Middle frontal gyrus (tissue), 1 donor: ENCODE results near the gene TRIM66.

Source experiments
- DNase-seq: peaks from one replicate; pipeline ENCODE4 v3.0.0-alpha.2; 2015; ENCODE audit warnings: low spot score; ENCODE audit errors: extremely low spot score

Gene TRIM66

GRCh38 chr11:8577791-8578581, 104.5 kb downstream of the TRIM66 start:
- DNase-seq, result no peak

GRCh38 chr11:8574798-8575197, 107.7 kb downstream of the TRIM66 start:
- DNase-seq, result no peak

- no peak for DNase-seq
These were observed 108.7 kb downstream of the TRIM66 start for GRCh38 chr11:8573777-8574176.

- DNase-seq, result no peak
These were observed 114.8 kb downstream of the TRIM66 start for GRCh38 chr11:8567602-8568198.

- peak; percentile 29 for DNase-seq
These were observed 115.8 kb downstream of the TRIM66 start for GRCh38 chr11:8566613-8567210.

GRCh38 chr11:8564526-8564925, 117.9 kb downstream of the TRIM66 start:
- DNase-seq, result no peak
